Measurements from ENCODE around the gene TRAF2. TPM values are rescaled to one million over a fixed set of nuclear protein-coding genes. Genes with fewer than 3 reads are reported as not detected.

Gene TRAF2
- total RNA-seq, 4 donors from 2014 or later: 8.6 to 16.1 (median 10.5) TPM

DNA sequence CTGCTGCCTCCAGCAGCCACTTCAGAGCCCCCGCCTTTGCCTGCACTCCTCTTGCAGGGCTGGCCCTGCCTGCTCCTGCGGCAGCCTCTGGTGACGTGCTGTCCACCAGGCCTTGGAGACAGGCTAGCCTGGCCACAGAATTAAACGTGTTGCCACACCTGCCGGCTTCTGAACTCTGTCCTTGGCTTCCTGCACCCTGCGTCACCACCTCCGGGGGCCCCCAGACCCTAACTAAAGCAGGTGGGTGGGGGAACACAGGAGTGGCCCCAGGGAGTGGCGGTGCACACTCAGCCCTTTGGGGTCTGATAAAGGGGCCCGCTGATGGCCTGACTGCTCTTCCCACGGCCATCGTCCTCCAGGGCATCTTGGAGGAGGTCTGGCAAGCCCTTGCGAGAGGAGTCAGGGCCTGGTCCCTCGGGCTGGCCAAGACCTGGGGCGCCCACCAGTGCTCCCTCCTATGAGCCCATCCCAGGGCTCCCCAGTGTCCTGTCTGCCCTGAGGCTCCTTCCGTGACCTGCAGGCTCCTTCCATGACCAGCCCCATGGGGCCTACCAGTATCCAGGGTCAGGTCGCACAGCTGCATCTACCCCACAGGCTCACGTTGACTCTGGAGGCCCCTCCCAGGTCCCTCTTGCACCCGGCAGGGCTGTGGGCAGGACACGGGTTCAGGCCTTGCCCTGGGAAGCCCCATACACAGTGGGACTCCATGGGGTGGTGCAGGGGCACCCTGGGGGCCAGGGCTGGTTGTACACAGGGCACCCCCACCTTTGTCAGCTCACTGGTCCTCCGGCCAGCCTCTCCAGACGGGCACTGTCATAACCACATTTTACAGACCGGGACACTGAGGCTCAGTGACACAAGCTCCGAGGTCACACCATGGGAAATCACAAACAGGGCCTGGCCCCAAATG is 35.2 kb upstream of the TRAF2 start:
- no peak overlapping the region for H3K4me3 ChIP-seq

GRCh38 chr9:136851941-136852663 is 34.2 kb upstream of the TRAF2 start, which contains the start of gene MAMDC4:
TSS of gene MAMDC4 (plus strand) at chr9:136852346. CDS start at chr9:136852417, 71 bp downstream.
- Histone ChIP-seq H3K4me3 (no peak within 1 kb of the TSS), H3K36me3 (peaks cover 5% of the 10 kb centered on the region), H3K27me3 (peaks cover 4% of the 10 kb centered on the region), H3K4me1 (peaks cover 35% of the 10 kb centered on the region), H3K9me3 (no peaks in the 10 kb centered on the region), H3K27ac (no peak within 1 kb of the TSS)
- TF ChIP-seq POLR2AphosphoS5 (IDR thresholded peaks at IDR 0.05) (no peak), EP300 (IDR thresholded peaks at IDR 0.05) (no peak), CTCF (IDR thresholded peaks at IDR 0.05) (no peak), POLR2A (IDR thresholded peaks at IDR 0.05) (no peak)
- 60% methylated on average over 4 of the region's 23 CpGs for WGBS
- DNase-seq (ENCODE audit: low spot score in 2 of 2): no peak

More for the DNA sequence above, 35.2 kb upstream of the TRAF2 start:
- no peak for DNase-seq (ENCODE audit: low spot score in 2 of 2)
- H3K4me1 ChIP-seq: peaks cover 44% of the 10 kb centered on the region
- H3K9me3 ChIP-seq: no peaks in the 10 kb centered on the region
- no peak for TF ChIP-seq EP300 (IDR thresholded peaks at IDR 0.05)
- WGBS: 84% methylated on average over 5 of the region's 23 CpGs
- peaks cover 13% of the 10 kb centered on the region for H3K27me3 ChIP-seq
- no peak overlapping the region for H3K27ac ChIP-seq
- H3K36me3 ChIP-seq: peaks cover 5% of the 10 kb centered on the region

- H3K27me3 ChIP-seq: no peaks in the 10 kb centered on the region
- peaks cover 5% of the 10 kb centered on the region for H3K36me3 ChIP-seq
- peaks cover 28% of the 10 kb centered on the region for H3K4me1 ChIP-seq
- WGBS: no CpG with 5 or more reads among the region's 29 CpGs
- H3K4me3 ChIP-seq: no peak overlapping the region
- H3K27ac ChIP-seq: no peak overlapping the region
- peak in 1 of 2 donors; percentile 65 for DNase-seq (ENCODE audit: low spot score in 2 of 2)
- H3K9me3 ChIP-seq: no peaks in the 10 kb centered on the region
- TF ChIP-seq CTCF (IDR thresholded peaks at IDR 0.05) (no peak), POLR2A (IDR thresholded peaks at IDR 0.05) (no peak), POLR2AphosphoS5 (IDR thresholded peaks at IDR 0.05) (no peak)
Measured at GRCh38 chr9:136852664-136853595, 33.4 kb upstream of the TRAF2 start.

GRCh38 chr9:136853596-136854112 is 32.7 kb upstream of the TRAF2 start:
- TF ChIP-seq POLR2A (IDR thresholded peaks at IDR 0.05): no peak
- TF ChIP-seq EP300 (IDR thresholded peaks at IDR 0.05): no peak
- Histone ChIP-seq H3K27me3 (no peaks in the 10 kb centered on the region), H3K4me3 (no peak overlapping the region), H3K36me3 (peaks cover 5% of the 10 kb centered on the region), H3K4me1 (peaks cover 29% of the 10 kb centered on the region), H3K27ac (no peak overlapping the region), H3K9me3 (no peaks in the 10 kb centered on the region)
- WGBS: 77% methylated on average over 6 of the region's 18 CpGs
- DNase-seq (ENCODE audit: low spot score in 2 of 2): peak in 1 of 2 donors; percentile 60

GRCh38 chr9:136854113-136854841 is 32.0 kb upstream of the TRAF2 start:
- H3K27ac ChIP-seq: no peak overlapping the region
- TF ChIP-seq EP300 (IDR thresholded peaks at IDR 0.05) (no peak), CTCF (IDR thresholded peaks at IDR 0.05) (no peak), POLR2A (IDR thresholded peaks at IDR 0.05) (no peak), POLR2AphosphoS5 (IDR thresholded peaks at IDR 0.05) (no peak)
- WGBS: 58% methylated on average over 9 of the region's 30 CpGs

More at GRCh38 chr9:136854113-136854841, 32.0 kb upstream of the TRAF2 start:
- Histone ChIP-seq H3K4me1 (peaks cover 36% of the 10 kb centered on the region), H3K27me3 (no peaks in the 10 kb centered on the region), H3K36me3 (peaks cover 5% of the 10 kb centered on the region), H3K9me3 (no peaks in the 10 kb centered on the region), H3K4me3 (no peak overlapping the region)
- peak in 1 of 2 donors; percentile 71 for DNase-seq (ENCODE audit: low spot score in 2 of 2)
